ENCODE data around the gene MED27. TPM values are rescaled to one million over a fixed set of nuclear protein-coding genes. Genes with fewer than 3 reads are reported as not detected.

Gene MED27
- total and polyA plus RNA-seq, 2 experiments from 2014 or later: 18.3 to 69.2 TPM

GRCh38 chr9:131884222-131884621 lies 195.4 kb downstream of the MED27 start:
- DNase-seq (ENCODE audit: low read depth in 1 of 2, low spot score in 1 of 2): no peak
- Histone ChIP-seq H3K4me3 (no peak overlapping the region), H3K27ac (no peak overlapping the region), H3K36me3 (no peaks in the 10 kb centered on the region), H3K27me3 (no peaks in the 10 kb centered on the region), H3K4me1 (ENCODE audit: low read depth) (peaks cover 12% of the 10 kb centered on the region), H3K9me3 (ENCODE audit: low read depth) (no peaks in the 10 kb centered on the region)
- TF ChIP-seq CTCF (IDR thresholded peaks at IDR 0.05; ENCODE audit: low read depth, low read length): no peak

GRCh38 chr9:131880833-131881583 lies 198.7 kb downstream of the MED27 start:
- no peak for TF ChIP-seq CTCF (IDR thresholded peaks at IDR 0.05; ENCODE audit: low read depth, low read length)
- DNase-seq (ENCODE audit: low read depth in 1 of 2, low spot score in 1 of 2): no peak
- H3K9me3 ChIP-seq (ENCODE audit: low read depth): no peaks in the 10 kb centered on the region
- H3K27me3 ChIP-seq: no peaks in the 10 kb centered on the region
- H3K36me3 ChIP-seq: no peaks in the 10 kb centered on the region
- no peak overlapping the region for H3K27ac ChIP-seq
- peaks cover 6% of the 10 kb centered on the region for H3K4me1 ChIP-seq (ENCODE audit: low read depth)
- H3K4me3 ChIP-seq: no peak overlapping the region

GRCh38 chr9:131879911-131880290 lies 199.8 kb downstream of the MED27 start:
- no peak for DNase-seq (ENCODE audit: low read depth in 1 of 2, low spot score in 1 of 2)
- H3K9me3 ChIP-seq (ENCODE audit: low read depth): no peaks in the 10 kb centered on the region
- TF ChIP-seq CTCF (IDR thresholded peaks at IDR 0.05; ENCODE audit: low read depth, low read length): no peak

GRCh38 chr9:131879181-131879910 lies 200.3 kb downstream of the MED27 start:
- H3K27ac ChIP-seq: no peak overlapping the region
- no peaks in the 10 kb centered on the region for H3K36me3 ChIP-seq
- TF ChIP-seq CTCF (IDR thresholded peaks at IDR 0.05; ENCODE audit: low read depth, low read length): no peak
- no peaks in the 10 kb centered on the region for H3K27me3 ChIP-seq
- peaks cover 6% of the 10 kb centered on the region for H3K4me1 ChIP-seq (ENCODE audit: low read depth)
- no peaks in the 10 kb centered on the region for H3K9me3 ChIP-seq (ENCODE audit: low read depth)
- H3K4me3 ChIP-seq: no peak overlapping the region
- DNase-seq (ENCODE audit: low read depth in 1 of 2, low spot score in 1 of 2): no peak

More at GRCh38 chr9:131879911-131880290, 199.8 kb downstream of the MED27 start:
- Histone ChIP-seq H3K27me3 (no peaks in the 10 kb centered on the region), H3K27ac (no peak overlapping the region), H3K4me1 (ENCODE audit: low read depth) (peaks cover 6% of the 10 kb centered on the region), H3K36me3 (no peaks in the 10 kb centered on the region), H3K4me3 (no peak overlapping the region)

GRCh38 chr9:131876486-131876885 lies 203.2 kb downstream of the MED27 start:
- no peak for DNase-seq (ENCODE audit: low read depth in 1 of 2, low spot score in 1 of 2)
- no peaks in the 10 kb centered on the region for H3K9me3 ChIP-seq (ENCODE audit: low read depth)
- H3K4me3 ChIP-seq: no peak overlapping the region
- peaks cover 6% of the 10 kb centered on the region for H3K4me1 ChIP-seq (ENCODE audit: low read depth)
- no peaks in the 10 kb centered on the region for H3K36me3 ChIP-seq
- H3K27ac ChIP-seq: no peak overlapping the region
- TF ChIP-seq CTCF (IDR thresholded peaks at IDR 0.05; ENCODE audit: low read depth, low read length): no peak
- H3K27me3 ChIP-seq: no peaks in the 10 kb centered on the region

Measured in cardiac muscle cell (in vitro differentiated cells and primary cell).